Inflammatory macrophage treated with lipopolysaccharide for 4 hours (primary cell): ENCODE results near the gene E2F3.
"Not testable (repeated sequence)": the region's sequence is repeated elsewhere in the genome, so short reads cannot be mapped to it uniquely, and the experiment has no call there.

Experiments
- DNase-seq: peaks from one replicate; pipeline ENCODE4 v3.0.0-alpha.2; 2020

E2F3 gene

DNA sequence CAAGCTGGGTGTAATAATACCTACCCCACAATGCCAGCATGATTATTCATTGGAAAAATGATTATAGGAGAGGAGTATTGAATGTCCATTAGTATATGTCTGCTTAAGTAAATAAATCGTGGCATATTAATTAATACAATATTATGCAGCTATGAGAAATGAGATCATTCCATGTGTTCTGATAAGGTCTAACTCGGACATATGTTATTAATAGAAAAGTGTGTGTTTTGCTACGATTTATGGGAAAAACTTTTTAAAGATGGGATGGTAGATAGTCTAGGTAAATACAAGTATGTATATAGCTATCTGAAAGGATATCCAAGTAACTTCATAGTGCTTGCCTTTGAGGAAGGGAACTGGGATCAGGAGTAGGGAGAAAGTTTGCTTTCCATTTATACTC, 71.1 kb downstream of the E2F3 start:
- DNase-seq: no peak

DNA sequence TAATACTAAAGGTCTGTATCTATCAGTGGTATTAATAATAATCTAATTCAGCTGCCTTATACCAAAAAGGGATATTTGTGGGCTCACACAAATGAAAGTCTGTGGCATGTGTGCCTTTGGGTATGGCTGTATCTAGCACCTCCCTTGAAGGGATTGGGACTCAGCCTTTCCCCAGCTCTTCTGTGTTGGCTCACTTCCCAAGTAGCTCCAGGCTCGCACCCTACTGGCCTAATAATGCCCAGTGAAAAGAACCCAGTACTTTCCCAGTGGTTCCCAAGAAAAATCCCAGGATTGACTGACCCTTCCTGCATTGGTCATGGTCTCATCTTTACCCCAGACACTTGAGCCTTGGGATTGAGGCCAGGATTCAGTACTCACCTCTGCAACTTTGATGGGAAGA, 71.8 kb downstream of the E2F3 start:
- no peak for DNase-seq

GRCh38 chr6:20474874-20475542, 73.3 kb downstream of the E2F3 start:
- DNase-seq: peak; percentile 17

- DNase-seq: no peak
Measured at GRCh38 chr6:20476501-20477043, 74.9 kb downstream of the E2F3 start.

GRCh38 chr6:20477485-20477884, 75.8 kb downstream of the E2F3 start:
- no peak for DNase-seq

DNA sequence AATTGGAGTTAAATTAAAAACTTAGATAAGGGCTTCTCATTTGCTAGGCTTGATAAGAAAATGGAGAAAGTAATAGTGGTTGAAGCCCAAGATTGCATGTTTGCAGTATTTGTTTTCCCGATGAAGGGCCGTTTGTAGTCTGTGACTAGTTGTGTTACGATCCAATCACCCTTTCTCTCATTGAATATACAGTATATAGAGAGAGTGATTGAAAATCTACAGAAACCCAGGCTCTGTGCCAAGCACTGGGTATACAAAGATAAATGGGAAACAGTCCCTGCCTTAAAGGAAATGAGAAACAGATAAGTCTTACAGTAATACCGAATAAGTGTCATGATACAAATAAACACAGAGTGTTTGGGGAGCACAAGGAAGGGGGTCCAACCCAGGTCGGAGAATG, 77.4 kb downstream of the E2F3 start:
- DNase-seq: no peak

GRCh38 chr6:20479526-20479925, 77.8 kb downstream of the E2F3 start:
- no peak for DNase-seq

- DNase-seq: no peak
Measured at GRCh38 chr6:20481281-20481680, 79.6 kb downstream of the E2F3 start.

DNA sequence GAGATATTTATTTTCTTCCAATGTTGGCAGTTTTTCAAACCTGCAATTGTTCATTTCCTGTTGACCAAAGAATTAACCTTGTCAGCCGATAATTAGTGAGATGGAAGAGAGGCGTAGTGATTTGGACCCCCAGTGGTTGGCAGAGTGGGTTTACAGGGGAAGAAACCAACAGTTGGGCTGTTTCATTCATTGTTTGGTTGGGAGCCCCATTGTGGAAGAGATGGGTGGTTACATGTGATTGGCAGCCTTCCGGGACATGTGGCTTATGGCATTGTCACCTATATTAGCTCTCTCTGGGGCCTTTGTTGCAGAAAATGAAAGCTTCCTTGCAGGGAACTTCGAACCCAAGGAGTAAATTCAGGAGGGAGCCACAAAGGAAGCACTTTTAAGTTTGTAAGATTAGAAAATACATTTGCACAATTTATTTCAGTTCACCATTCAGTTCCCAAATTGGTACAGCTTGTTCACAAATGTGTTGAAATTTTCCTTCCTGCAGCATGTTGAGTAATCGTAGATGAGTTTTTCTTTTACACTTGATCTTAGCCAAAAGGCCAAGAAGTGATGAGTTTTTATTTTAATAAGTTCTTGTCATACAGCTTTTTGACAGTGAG, 82.3 kb downstream of the E2F3 start:
- peak; percentile 73 for DNase-seq

DNA sequence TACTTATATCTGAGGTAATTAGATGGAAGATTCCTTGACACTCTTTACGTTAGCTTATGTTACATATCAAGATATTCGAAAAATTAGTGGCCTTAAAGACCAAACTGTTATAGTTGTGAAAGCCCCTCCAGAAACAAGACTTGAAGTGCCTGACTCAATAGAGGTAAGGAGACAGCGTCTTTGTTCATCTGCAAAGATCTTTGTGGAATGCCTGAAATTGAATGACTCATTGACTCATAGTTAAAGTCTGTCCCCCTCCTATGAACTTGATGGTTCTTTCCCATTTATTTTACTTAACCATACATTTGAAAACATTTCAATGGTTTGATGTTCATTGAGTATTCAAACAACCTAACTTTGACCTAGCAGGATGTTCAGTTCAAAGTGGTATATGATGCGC, 85.0 kb downstream of the E2F3 start:
- no peak for DNase-seq

DNA sequence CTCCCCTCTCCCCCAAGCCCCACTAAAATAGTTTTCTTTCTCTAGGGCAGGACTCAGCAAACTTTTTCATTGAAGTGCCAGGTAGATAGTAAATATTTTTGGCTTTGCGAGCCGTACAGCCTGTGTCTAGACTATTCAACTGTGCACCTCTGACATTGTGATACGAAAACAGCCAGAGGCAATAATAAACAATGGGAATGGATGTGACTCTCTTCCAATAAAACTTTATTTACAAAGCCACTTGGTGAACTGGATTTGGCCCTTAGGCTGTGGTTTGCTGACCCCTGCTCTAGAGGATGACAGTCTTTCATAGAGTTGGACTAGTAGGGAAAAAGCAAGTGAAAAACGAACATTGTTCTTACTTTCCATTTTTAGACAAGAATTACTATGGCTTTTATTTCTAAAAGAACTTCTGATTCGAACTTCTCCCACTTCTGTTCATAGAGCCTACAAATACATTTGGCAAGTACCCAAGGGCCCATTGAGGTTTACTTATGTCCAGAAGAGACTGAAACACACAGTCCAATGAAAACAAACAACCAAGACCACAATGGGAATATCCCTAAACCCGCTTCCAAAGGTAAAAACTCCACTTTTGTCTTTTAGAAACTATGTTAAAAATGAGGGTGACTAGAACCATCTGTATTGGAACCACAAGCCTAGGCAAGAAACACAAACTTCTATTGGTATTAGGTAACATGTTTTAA, 86.1 kb downstream of the E2F3 start:
- DNase-seq: no peak

DNA sequence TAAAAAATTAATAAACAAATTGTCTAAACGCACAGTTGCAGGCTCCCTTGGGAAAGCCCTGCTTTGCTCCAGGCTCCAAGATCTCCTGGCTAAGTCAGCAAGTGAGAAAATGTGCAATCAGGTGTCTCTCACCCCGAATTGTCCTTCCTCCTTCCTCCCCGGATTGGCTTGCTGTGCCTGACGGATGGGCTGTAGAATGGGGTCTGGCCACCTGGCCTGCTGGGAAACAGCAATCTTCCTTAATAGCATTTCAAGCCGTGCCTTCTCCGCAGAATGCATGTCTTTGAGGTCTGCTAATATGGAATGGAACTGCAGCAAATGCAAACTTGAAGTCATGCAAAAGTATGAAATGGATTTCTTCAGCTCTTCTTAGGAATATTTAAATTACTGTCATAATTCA, 88.9 kb downstream of the E2F3 start:
- no peak for DNase-seq

GRCh38 chr6:20492099-20492498, 90.4 kb downstream of the E2F3 start:
- DNase-seq: no peak

DNA sequence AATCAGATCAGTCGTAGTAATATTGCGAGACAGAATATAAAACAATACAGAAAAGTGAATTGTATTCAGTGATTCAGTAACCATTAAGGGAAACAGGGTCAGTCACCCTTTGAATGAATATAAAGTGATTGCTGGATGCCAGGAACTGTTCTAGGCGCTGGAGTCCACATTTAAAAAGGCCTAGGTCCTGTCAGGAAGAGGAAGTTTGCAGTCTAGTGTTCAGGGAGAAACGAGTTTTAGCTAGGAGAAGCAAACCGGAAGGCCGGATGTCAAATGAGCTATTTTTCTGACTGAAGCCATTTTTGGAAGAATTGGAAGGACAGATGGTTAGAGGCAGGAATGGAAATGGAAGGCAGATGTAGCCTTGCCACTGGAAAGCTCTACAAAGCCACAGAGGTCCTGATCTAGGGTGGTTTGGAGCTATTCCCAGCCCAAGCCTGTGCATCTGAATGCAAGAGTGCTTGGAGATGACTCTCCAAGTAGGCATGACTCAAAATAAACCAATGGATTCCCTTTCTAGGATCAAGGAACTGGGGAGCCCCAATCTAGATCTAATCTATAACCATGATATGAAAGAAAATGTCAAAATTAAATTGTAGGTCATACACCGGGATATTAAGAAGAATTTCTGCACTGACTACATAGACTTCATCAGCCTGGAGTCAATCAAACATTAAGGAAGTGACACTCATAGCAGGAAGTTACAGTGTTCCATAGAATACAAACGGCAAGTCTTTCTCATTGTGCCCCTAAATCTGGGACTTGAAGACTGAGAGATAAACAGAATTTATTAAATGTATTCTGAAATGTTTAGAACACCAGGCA, 95.7 kb downstream of the E2F3 start:
- DNase-seq: peak; percentile 71

DNA sequence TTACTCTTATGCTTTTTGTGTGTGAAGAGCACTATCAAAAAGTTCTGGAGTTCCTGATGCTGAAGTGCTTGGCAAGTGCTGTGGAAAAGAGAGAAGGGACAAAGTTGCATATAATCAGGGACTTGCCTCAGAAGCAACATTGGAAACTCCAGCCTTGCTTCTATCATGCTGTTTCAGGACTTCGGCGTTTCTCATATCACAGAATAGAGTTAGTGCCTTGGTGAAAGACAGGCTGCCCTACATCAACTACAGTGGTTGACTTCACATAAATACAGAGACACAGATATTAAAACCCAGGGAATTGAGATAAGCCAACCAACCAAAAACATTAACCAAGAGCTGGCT, 96.3 kb downstream of the E2F3 start:
- peak; percentile 86 for DNase-seq

DNA sequence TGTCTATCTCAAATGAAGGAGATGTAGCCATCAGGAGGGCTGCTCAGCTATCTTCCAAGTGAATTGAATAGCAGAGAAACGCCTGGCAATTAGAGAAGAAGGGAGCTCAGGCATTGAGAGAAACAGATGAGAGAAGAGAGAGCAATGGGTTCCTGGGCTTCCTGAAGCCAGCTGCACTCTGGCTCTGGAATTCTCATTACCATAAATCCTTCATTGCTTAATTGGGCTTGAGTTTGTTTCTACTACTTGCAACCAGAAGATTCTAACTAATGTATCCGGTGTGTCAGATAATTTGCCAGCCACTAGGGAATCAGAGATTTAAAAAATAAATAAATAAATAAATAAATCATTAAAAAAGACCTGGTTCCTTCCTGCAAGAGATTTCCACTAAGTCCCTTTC, 107.5 kb downstream of the E2F3 start:
- DNase-seq: no peak

GRCh38 chr6:20511852-20512251, 110.2 kb downstream of the E2F3 start:
- no peak for DNase-seq

DNA sequence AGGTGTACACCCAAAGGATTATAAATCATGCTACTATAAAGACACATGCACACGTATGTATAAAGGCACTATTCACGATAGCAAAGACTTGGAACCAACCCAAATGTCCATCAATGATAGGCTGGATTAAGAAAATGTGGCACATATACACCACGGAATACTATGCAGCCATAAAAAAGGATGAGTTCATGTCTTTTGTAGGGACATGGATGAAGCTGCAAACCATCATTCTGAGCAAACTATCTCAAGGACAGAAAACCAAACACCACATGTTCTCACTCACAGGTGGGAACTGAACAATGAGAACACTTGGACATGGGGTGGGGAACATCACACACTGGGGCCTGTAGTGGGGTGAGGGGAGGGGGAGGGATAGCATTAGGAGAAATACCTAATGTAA, 123.5 kb downstream of the E2F3 start:
- DNase-seq: not testable (repeated sequence)

DNA sequence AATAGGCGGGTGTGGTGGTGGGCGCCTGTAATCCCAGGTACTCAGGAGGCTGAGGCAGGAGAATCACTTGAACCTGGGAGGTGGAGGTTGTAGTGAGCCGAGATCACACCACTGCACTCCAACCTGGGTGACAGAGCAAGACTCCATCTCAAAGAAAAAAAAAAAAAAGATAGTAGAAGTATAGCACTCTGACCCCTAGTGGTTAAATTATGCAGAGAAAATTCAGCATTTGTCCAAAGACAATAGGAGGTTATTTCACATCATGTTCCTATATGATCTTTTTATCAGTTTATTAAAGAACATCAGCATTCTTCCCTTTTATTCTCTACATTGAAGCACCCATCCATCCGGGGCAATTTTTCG, 127.4 kb downstream of the E2F3 start:
- DNase-seq: peak; percentile 70

DNA sequence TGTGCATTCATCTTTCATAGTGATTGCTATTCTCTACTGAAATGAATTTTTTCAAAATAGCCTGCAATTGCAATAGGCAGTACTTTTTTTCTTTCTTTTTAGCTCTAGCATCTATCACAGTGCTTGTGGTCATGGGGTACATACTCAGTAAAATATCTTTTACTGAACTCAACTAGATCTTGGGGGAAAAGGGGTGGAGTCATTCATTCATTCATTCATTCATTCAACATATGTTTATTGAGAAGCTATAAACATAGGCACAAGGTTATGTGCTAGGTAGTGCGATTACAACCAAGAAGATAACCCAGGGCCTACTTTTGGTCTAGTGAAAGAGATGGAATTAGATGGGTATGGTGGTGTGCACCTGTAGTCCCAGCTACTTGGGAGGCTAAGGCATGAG, 131.2 kb downstream of the E2F3 start:
- no peak for DNase-seq

DNA sequence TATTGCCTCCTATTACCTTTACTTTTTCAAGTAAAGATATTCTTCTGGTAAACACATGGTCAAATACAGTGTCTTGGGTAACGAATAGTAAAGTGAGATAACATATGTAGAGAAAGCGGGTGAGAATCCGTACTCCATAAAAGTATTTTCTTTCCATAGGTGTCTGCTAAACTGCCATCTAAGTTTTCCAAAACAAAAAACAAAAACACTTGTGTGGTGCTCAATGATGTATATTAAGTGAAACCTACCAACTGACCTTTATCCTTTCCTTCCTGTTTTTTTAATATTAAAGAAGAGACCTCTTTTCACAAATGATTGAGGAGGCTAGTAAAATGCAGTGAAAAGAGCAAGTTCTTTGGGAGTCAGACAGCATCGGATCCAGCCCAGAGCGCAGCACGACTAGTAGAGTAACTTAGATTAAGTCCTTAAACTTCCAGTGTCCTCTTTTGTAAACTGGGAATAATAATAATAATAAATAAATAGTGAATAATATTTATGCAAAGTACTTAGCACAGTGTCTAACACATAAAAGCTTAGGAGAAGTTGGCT, 132.1 kb downstream of the E2F3 start:
- peak; percentile 47 for DNase-seq

DNA sequence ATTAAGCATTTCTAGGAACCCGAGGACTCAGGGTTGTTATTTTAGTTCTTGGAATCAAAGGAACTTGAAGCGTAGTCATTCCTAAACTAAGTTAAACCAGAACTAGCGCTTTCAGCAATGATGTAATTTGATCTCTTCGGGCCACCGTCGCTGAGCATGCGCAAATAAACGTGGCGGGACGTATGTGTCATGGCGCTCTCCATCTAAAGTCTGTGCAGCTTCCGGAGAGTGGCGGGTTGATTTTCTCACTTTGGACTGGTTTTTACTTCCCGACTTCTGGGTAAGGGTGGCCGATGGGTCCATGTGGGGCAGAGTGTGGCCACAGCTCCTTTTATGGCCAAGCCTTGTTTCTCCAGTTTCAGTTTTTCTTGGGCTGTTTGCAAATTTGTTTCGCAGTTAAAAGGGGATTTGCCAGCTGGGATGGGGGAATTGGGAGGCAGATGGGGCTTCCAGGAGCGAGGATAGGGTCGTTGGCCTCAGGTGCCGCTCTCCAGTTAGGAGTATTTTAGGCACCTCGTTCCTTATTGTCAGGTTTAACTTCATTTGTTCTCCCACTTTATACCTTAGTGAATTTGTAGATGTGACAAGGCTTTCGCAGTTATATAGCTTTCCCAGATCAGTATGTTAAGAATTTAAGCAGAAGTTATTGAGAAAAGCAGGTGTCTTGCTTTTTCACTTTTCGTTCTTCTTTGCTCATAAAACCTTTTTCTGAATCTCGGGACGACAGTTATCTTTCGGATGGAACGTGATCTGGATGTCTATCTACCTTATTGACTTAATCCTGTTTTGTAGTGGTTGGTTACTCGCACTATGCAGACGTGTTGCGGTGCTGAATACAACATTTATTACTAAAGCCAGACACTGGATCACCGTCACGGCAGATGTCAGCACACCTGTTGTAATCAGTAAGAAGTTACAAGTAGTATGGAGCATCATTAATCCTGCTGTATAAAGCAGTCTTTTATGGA, 132.9 kb downstream of the E2F3 start, which contains the start of gene CDKAL1:
CDKAL1 (plus strand) TSS at position 163 of the 968 bp plus-strand sequence. CDS start 11,894 bp downstream, outside the sequence.
- DNase-seq: peak; percentile 94
